HEK293 (cell line): ENCODE data around the gene ZNF248.

Source experiments
- CTCF ChIA-PET: fragments of 350-600 bp; formaldehyde crosslinking; extraction: SDS; loops from one replicate; lab custom pipeline; 2021; ENCODE audit warnings: antibody characterized with exemption; lab: Yijun Ruan, JAX
- POLR2A ChIA-PET: fragments of 300-600 bp; formaldehyde crosslinking; extraction: SDS; loops from one replicate; lab custom pipeline; 2020; ENCODE audit warnings: antibody characterized with exemption, inconsistent platforms; lab: Yijun Ruan, JAX
- H3K27ac ChIP-seq: fragments of 200-500 bp; sonication (Bioruptor generic); 2 replicates; pipeline ENCODE4 v1.5.1; 2014; ENCODE audit warnings: low read depth, low read length, control low read depth, inconsistent platforms; ENCODE audit errors: extremely low read depth
- H3K36me3 ChIP-seq, 2 experiments: fragments of 200-500 bp in 1 of 2; sonication (Bioruptor generic) in 1 of 2; 1 replicate in 1 of 2; 2 replicates in 1 of 2; pipeline ENCODE4 v1.5.1; 2014 to 2017; ENCODE audit warnings: inconsistent platforms in 2 of 2, low read length in 2 of 2; ENCODE audit not compliant: control insufficient read depth in 2 of 2, insufficient read depth in 1 of 2
- H3K4me1 ChIP-seq: fragments of 200-500 bp; sonication (Bioruptor generic); 2 replicates; pipeline ENCODE4 v1.5.1; 2014; ENCODE audit warnings: mild to moderate bottlenecking, low read length, inconsistent platforms; ENCODE audit not compliant: control insufficient read depth, insufficient read depth
- H3K4me3 ChIP-seq: 2 replicates; pipeline ENCODE4 v1.5.1; 2011; ENCODE audit warnings: low read depth, mild to moderate bottlenecking, control low read depth, low read length, moderate library complexity
- H3K9me3 ChIP-seq: fragments of 200-500 bp; sonication (Bioruptor generic); 2 replicates; pipeline ENCODE4 v1.5.1; 2014; ENCODE audit warnings: low read depth, low read length, inconsistent platforms; ENCODE audit not compliant: control insufficient read depth, insufficient read depth
- GFI1B ChIP-seq: fragments of 450-650 bp; formaldehyde crosslinking; IDR thresholded peaks from 2 replicates; pipeline ENCODE4 v1.5.1; 2016; ENCODE audit warnings: missing biosample characterization, missing genetic modification characterization
- GLI2 ChIP-seq: fragments of 450-650 bp; formaldehyde crosslinking; IDR thresholded peaks from 2 replicates; pipeline ENCODE4; 2017; ENCODE audit warnings: missing biosample characterization, missing genetic modification characterization, low read depth, borderline replicate concordance
- KLF1 ChIP-seq: fragments of 450-650 bp; formaldehyde crosslinking; IDR thresholded peaks from 2 replicates; pipeline ENCODE4 v1.5.1; 2016; ENCODE audit warnings: missing biosample characterization, missing genetic modification characterization
- KLF9 ChIP-seq: fragments of 450-650 bp; formaldehyde crosslinking; IDR thresholded peaks from 2 replicates; pipeline ENCODE4 v1.5.1; 2016; ENCODE audit warnings: missing biosample characterization, missing genetic modification characterization, low read depth
- OSR2 ChIP-seq: fragments of 450-650 bp; formaldehyde crosslinking; IDR thresholded peaks from 2 replicates; pipeline ENCODE4 v1.5.1; 2016; ENCODE audit warnings: missing biosample characterization, missing genetic modification characterization
- PRDM1 ChIP-seq: fragments of 450-650 bp; formaldehyde crosslinking; IDR thresholded peaks from 2 replicates; pipeline ENCODE4; 2016; ENCODE audit warnings: missing biosample characterization, missing genetic modification characterization
- YY2 ChIP-seq: fragments of 450-650 bp; formaldehyde crosslinking; IDR thresholded peaks from 2 replicates; pipeline ENCODE4 v1.5.1; 2016; ENCODE audit warnings: missing biosample characterization, missing genetic modification characterization
- ZBTB8A ChIP-seq: fragments of 450-650 bp; formaldehyde crosslinking; IDR thresholded peaks from 2 replicates; pipeline ENCODE4 v1.5.1; 2016; ENCODE audit warnings: missing biosample characterization, missing genetic modification characterization
- ZNF146 ChIP-seq: fragments of 450-650 bp; formaldehyde crosslinking; IDR thresholded peaks from 2 replicates; pipeline ENCODE4 v1.5.1; 2016; ENCODE audit warnings: missing biosample characterization, missing genetic modification characterization
- ZNF157 ChIP-seq: fragments of 450-650 bp; formaldehyde crosslinking; IDR thresholded peaks from 2 replicates; pipeline ENCODE4 v1.5.1; 2016; ENCODE audit warnings: missing biosample characterization, missing genetic modification characterization
- ZNF223 ChIP-seq: fragments of 450-650 bp; formaldehyde crosslinking; IDR thresholded peaks from 2 replicates; pipeline ENCODE4 v1.5.1; 2016; ENCODE audit warnings: missing biosample characterization, missing genetic modification characterization
- ZNF266 ChIP-seq: fragments of 450-650 bp; formaldehyde crosslinking; IDR thresholded peaks from 2 replicates; pipeline ENCODE4 v1.5.1; 2016; ENCODE audit warnings: missing biosample characterization, missing genetic modification characterization, low read depth
- ZNF335 ChIP-seq: fragments of 450-650 bp; formaldehyde crosslinking; conservative IDR thresholded peaks from 2 replicates; pipeline ENCODE4 v1.5.1; 2016; ENCODE audit warnings: missing biosample characterization, missing genetic modification characterization
- ZNF530 ChIP-seq: fragments of 450-650 bp; formaldehyde crosslinking; IDR thresholded peaks from 2 replicates; pipeline ENCODE4 v1.5.1; 2016; ENCODE audit warnings: low read depth, missing biosample characterization, missing genetic modification characterization
- ZNF548 ChIP-seq: fragments of 450-650 bp; formaldehyde crosslinking; IDR thresholded peaks from 2 replicates; pipeline ENCODE4 v1.5.1; 2016; ENCODE audit warnings: missing biosample characterization, missing genetic modification characterization
- ZNF558 ChIP-seq: fragments of 450-650 bp; formaldehyde crosslinking; IDR thresholded peaks from 2 replicates; pipeline ENCODE4 v1.5.1; 2016; ENCODE audit warnings: missing biosample characterization, missing genetic modification characterization
- ZNF560 ChIP-seq: fragments of 450-650 bp; formaldehyde crosslinking; IDR thresholded peaks from 2 replicates; pipeline ENCODE4 v1.5.1; 2017; ENCODE audit warnings: missing biosample characterization, missing genetic modification characterization, borderline replicate concordance
- ZNF624 ChIP-seq: fragments of 450-650 bp; formaldehyde crosslinking; IDR thresholded peaks from 2 replicates; pipeline ENCODE4 v1.5.1; 2017; ENCODE audit warnings: missing biosample characterization, missing genetic modification characterization
- ZNF626 ChIP-seq: fragments of 450-650 bp; sonication (Bioruptor Pico); formaldehyde crosslinking; IDR thresholded peaks from 2 replicates; pipeline ENCODE4 v1.5.1; 2018; ENCODE audit warnings: missing biosample characterization, missing genetic modification characterization, inconsistent platforms
- ZNF654 ChIP-seq: fragments of 450-650 bp; formaldehyde crosslinking; IDR thresholded peaks from 2 replicates; pipeline ENCODE4 v1.5.1; 2016; ENCODE audit warnings: low read depth, missing biosample characterization, missing genetic modification characterization
- TF ChIP-seq, protein P1 (sequence below): fragments of 450-650 bp; formaldehyde crosslinking; IDR thresholded peaks from 2 replicates; pipeline ENCODE4 v1.5.1; 2016; ENCODE audit warnings: missing biosample characterization, missing genetic modification characterization
- TF ChIP-seq, protein P2 (sequence below): fragments of 450-650 bp; formaldehyde crosslinking; IDR thresholded peaks from 2 replicates; pipeline ENCODE4 v1.5.1; 2016; ENCODE audit warnings: missing biosample characterization, missing genetic modification characterization
- TF ChIP-seq, protein P3 (sequence below): fragments of 450-650 bp; formaldehyde crosslinking; IDR thresholded peaks from 2 replicates; pipeline ENCODE4; 2016; ENCODE audit warnings: missing biosample characterization, missing genetic modification characterization
- TF ChIP-seq, protein P4 (sequence below): fragments of 450-650 bp; formaldehyde crosslinking; optimal IDR thresholded peaks from 2 replicates; pipeline ENCODE3; 2016; ENCODE audit warnings: missing biosample characterization, mild to moderate bottlenecking, missing genetic modification characterization
- TF ChIP-seq, protein P5 (sequence below): fragments of 450-650 bp; formaldehyde crosslinking; IDR thresholded peaks from 2 replicates; pipeline ENCODE4 v1.5.1; 2016; ENCODE audit warnings: missing biosample characterization, missing genetic modification characterization
- TF ChIP-seq, protein P6 (sequence below): fragments of 450-650 bp; formaldehyde crosslinking; IDR thresholded peaks from 2 replicates; pipeline ENCODE4 v1.5.1; 2016; ENCODE audit warnings: missing biosample characterization, missing genetic modification characterization
- TF ChIP-seq, protein P7 (sequence below): fragments of 450-650 bp; formaldehyde crosslinking; IDR thresholded peaks from 2 replicates; pipeline ENCODE4 v1.5.1; 2016; ENCODE audit warnings: missing biosample characterization, missing genetic modification characterization

Gene ZNF248

DNA sequence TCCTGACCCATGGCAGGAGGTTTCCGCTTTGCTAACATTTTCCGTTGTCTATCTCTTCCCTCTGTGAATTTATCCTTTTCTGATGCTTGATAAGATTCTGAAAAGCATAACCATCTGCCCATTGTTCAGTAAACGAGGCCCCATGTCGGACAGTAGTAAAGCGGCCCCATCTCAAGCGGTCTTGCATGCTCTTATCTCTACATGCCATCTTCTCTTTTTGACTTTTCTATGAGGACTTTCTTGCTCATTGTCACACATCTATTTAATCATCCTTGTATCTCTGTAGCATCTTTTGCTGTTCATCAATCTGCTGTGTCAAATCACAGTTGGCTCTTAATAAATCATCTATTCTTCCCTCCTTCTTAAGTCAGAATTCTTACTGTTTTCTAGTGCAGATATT, 37.6 kb downstream of the ZNF248 start:
- POLR2A ChIA-PET = no interaction called here
- H3K36me3 ChIP-seq = no peaks in the 10 kb centered on the region; a peak in 1 of 3 replicates
- H3K9me3 ChIP-seq = no peaks in the 10 kb centered on the region
- TF ChIP-seq KLF1 (tag by site-specific recombination) (no peak), KLF9 (tag by site-specific recombination) (no peak), PRDM1 (tag by site-specific recombination) (no peak), ZNF223 (tag by site-specific recombination) (no peak), ZNF146 (no peak), ZNF157 (tag by site-specific recombination) (no peak), ZNF624 (no peak), ZNF266 (tag by site-specific recombination) (no peak), GLI2 (tag by site-specific recombination) (no peak), ZBTB8A (no peak), ZNF530 (tag by site-specific recombination) (no peak), OSR2 (tag by site-specific recombination) (no peak), YY2 (tag by site-specific recombination) (no peak), ZNF654 (no peak)
- TF ChIP-seq, protein P1, sequence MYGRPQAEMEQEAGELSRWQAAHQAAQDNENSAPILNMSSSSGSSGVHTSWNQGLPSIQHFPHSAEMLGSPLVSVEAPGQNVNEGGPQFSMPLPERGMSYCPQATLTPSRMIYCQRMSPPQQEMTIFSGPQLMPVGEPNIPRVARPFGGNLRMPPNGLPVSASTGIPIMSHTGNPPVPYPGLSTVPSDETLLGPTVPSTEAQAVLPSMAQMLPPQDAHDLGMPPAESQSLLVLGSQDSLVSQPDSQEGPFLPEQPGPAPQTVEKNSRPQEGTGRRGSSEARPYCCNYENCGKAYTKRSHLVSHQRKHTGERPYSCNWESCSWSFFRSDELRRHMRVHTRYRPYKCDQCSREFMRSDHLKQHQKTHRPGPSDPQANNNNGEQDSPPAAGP (tag by site-specific recombination) = no peak
- TF ChIP-seq, protein P2, sequence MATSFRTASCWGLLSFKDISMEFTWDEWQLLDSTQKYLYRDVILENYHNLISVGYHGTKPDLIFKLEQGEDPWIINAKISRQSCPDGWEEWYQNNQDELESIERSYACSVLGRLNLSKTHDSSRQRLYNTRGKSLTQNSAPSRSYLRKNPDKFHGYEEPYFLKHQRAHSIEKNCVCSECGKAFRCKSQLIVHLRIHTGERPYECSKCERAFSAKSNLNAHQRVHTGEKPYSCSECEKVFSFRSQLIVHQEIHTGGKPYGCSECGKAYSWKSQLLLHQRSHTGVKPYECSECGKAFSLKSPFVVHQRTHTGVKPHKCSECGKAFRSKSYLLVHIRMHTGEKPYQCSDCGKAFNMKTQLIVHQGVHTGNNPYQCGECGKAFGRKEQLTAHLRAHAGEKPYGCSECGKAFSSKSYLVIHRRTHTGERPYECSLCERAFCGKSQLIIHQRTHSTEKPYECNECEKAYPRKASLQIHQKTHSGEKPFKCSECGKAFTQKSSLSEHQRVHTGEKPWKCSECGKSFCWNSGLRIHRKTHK (tag by site-specific recombination) = no peak
- TF ChIP-seq, protein P3, sequence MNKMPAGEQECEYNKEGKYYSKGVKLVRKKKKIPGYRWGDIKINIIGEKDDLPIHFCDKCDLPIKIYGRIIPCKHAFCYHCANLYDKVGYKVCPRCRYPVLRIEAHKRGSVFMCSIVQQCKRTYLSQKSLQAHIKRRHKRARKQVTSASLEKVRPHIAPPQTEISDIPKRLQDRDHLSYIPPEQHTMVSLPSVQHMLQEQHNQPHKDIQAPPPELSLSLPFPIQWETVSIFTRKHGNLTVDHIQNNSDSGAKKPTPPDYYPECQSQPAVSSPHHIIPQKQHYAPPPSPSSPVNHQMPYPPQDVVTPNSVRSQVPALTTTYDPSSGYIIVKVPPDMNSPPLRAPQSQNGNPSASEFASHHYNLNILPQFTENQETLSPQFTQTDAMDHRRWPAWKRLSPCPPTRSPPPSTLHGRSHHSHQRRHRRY (tag by site-specific recombination) = no peak
- TF ChIP-seq, protein P4, sequence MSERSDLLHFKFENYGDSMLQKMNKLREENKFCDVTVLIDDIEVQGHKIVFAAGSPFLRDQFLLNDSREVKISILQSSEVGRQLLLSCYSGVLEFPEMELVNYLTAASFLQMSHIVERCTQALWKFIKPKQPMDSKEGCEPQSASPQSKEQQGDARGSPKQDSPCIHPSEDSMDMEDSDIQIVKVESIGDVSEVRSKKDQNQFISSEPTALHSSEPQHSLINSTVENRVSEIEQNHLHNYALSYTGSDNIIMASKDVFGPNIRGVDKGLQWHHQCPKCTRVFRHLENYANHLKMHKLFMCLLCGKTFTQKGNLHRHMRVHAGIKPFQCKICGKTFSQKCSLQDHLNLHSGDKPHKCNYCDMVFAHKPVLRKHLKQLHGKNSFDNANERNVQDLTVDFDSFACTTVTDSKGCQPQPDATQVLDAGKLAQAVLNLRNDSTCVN (tag by site-specific recombination) = no peak
- TF ChIP-seq, all 188 proteins: peak for 0
- Histone ChIP-seq H3K4me3 (no peak overlapping the region), H3K27ac (no peak overlapping the region), H3K4me1 (no peaks in the 10 kb centered on the region)
- CTCF ChIA-PET = no interaction called here

DNA sequence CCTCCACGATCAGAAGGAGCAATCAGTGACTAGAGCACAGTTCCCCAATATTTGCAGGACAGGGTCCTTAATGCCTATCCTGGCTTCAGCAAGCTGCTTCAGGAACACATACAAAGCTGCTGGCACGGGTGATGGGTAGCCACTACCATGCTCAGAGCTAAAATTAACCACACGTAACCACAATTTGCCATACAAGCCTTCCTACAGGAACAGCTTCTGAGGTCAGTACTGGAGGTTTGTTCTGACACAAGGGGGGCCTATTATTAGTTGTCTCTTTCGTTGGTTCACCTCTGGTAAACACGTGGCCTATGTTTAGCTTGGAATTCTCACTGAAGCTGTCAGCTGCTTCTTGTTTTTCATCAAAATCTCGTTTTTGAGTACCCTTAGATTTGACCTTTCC, 41.1 kb downstream of the ZNF248 start:
- Histone ChIP-seq H3K4me1 (no peaks in the 10 kb centered on the region), H3K27ac (no peak overlapping the region), H3K36me3 (no peaks in the 10 kb centered on the region), H3K4me3 (no peak overlapping the region), H3K9me3 (no peaks in the 10 kb centered on the region)
- CTCF ChIA-PET = no interaction called here
- POLR2A ChIA-PET = no interaction called here
- TF ChIP-seq ZNF626 (tag by site-specific recombination) (no peak), ZNF335 (tag by site-specific recombination) (no peak), ZNF560 (tag by site-specific recombination) (no peak), ZNF548 (no peak), ZNF558 (tag by site-specific recombination) (no peak), GFI1B (tag by site-specific recombination) (no peak)
- TF ChIP-seq, protein P5, sequence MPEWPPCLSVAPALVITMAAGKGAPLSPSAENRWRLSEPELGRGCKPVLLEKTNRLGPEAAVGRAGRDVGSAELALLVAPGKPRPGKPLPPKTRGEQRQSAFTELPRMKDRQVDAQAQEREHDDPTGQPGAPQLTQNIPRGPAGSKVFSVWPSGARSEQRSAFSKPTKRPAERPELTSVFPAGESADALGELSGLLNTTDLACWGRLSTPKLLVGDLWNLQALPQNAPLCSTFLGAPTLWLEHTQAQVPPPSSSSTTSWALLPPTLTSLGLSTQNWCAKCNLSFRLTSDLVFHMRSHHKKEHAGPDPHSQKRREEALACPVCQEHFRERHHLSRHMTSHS = no peak
- TF ChIP-seq, protein P6, sequence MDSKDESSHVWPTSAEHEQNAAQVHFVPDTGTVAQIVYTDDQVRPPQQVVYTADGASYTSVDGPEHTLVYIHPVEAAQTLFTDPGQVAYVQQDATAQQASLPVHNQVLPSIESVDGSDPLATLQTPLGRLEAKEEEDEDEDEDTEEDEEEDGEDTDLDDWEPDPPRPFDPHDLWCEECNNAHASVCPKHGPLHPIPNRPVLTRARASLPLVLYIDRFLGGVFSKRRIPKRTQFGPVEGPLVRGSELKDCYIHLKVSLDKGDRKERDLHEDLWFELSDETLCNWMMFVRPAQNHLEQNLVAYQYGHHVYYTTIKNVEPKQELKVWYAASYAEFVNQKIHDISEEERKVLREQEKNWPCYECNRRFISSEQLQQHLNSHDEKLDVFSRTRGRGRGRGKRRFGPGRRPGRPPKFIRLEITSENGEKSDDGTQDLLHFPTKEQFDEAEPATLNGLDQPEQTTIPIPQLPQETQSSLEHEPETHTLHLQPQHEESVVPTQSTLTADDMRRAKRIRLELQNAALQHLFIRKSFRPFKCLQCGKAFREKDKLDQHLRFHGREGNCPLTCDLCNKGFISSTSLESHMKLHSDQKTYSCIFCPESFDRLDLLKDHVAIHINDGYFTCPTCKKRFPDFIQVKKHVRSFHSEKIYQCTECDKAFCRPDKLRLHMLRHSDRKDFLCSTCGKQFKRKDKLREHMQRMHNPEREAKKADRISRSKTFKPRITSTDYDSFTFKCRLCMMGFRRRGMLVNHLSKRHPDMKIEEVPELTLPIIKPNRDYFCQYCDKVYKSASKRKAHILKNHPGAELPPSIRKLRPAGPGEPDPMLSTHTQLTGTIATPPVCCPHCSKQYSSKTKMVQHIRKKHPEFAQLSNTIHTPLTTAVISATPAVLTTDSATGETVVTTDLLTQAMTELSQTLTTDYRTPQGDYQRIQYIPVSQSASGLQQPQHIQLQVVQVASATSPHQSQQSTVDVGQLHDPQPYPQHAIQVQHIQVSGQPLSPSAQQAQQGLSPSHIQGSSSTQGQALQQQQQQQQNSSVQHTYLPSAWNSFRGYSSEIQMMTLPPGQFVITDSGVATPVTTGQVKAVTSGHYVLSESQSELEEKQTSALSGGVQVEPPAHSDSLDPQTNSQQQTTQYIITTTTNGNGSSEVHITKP (tag by site-specific recombination) = no peak
- TF ChIP-seq, protein P7, sequence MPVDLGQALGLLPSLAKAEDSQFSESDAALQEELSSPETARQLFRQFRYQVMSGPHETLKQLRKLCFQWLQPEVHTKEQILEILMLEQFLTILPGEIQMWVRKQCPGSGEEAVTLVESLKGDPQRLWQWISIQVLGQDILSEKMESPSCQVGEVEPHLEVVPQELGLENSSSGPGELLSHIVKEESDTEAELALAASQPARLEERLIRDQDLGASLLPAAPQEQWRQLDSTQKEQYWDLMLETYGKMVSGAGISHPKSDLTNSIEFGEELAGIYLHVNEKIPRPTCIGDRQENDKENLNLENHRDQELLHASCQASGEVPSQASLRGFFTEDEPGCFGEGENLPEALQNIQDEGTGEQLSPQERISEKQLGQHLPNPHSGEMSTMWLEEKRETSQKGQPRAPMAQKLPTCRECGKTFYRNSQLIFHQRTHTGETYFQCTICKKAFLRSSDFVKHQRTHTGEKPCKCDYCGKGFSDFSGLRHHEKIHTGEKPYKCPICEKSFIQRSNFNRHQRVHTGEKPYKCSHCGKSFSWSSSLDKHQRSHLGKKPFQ (tag by site-specific recombination) = no peak
